ENCODE measurements around the gene TMEM52. TPM values are rescaled to one million over a fixed set of nuclear protein-coding genes. Genes with fewer than 3 reads are reported as not detected.

Gene TMEM52
- total and polyA plus RNA-seq, 7 experiments from 2014 or later = 0.45 to 1.1 TPM; not detected in 5

DNA sequence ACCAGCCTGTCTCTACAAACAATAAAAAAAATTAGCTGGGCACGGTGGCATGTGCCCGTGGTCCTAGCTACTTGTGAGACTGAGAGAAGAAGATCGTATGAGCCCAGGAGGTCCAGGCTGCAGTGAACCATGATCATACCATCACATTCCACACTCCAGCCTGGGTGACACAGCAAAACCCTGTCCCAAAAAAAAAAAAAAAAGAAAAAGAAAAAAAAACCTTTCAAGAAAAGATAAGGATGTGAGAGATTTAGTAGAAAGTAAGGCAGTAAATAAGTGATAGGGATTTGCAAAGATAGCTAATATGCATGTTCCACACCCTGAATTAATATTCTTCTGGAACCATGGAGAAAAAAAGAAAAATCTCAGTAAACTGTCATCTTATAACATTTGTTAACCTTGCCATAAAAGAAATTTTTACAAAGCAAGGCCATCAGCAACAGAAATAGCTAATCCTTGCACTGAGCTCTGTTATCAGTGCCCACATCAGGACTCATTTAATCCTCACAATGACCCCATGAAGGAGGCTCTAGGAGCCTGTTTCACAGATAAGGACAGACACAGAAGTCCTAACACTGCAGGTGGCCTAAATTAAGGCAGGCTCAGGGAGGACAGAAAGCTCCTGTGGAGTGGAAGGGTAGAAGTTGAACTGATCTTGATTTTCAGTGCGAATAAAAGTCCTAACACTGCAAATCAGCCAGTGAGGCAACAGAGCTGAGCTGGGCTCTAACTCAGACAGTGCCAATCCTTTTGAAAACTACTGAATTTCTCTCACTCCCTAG is 35.8 kb downstream of the TMEM52 start:
- Histone ChIP-seq H3K4me3 (ENCODE audit: low read length) (no peak overlapping the region), H3K27me3 (ENCODE audit: control insufficient read depth in 2 of 2, insufficient read depth in 2 of 2, low read length in 2 of 2) (no peaks in the 10 kb centered on the region), H3K27ac (ENCODE audit: low read depth, low read length) (no peak overlapping the region), H3K36me3 (ENCODE audit: control insufficient read depth in 2 of 3, insufficient read depth in 3 of 3, low read length in 3 of 3) (peaks cover 0 to 5% (median 0%) of the 10 kb centered on the region in 3 experiments), H3K9me3 (ENCODE audit: control insufficient read depth in 2 of 3, low read length in 3 of 3) (no peaks in the 10 kb centered on the region), H3K4me1 (ENCODE audit: control insufficient read depth in 2 of 2, insufficient read depth in 2 of 2, low read length in 2 of 2) (peaks cover 52 to 62% of the 10 kb centered on the region in 2 donors)
- CTCF ChIA-PET = no interaction called here
- peaks cover 58 to 88% (median 68%) of the 10 kb centered on the region in 7 donors for H3K4me1 Mint-ChIP-seq
- H3K27ac Mint-ChIP-seq = peak overlapping the region in 8 of 9 donors; percentile 19 to 72 (median 42)
- H3K27me3 Mint-ChIP-seq = no peaks in the 10 kb centered on the region
- H3K4me3 Mint-ChIP-seq = peak overlapping the region in 9 of 10 donors; percentile 10 to 69 (median 42)
- ATAC-seq (no peak), DNase-seq (no peak)
- intact Hi-C loops (cut with micrococcal nuclease) = no loop called here
- H3K36me3 Mint-ChIP-seq = peaks cover 4 to 19% (median 11%) of the 10 kb centered on the region in 5 donors
- no peaks in the 10 kb centered on the region for H3K9me3 Mint-ChIP-seq
- POLR2A ChIA-PET = no interaction called here

- Histone ChIP-seq H3K4me3 (ENCODE audit: low read length) (no peak overlapping the region), H3K36me3 (ENCODE audit: control insufficient read depth in 2 of 3, insufficient read depth in 3 of 3, low read length in 3 of 3) (peaks cover 0 to 9% (median 0%) of the 10 kb centered on the region in 3 experiments), H3K9me3 (ENCODE audit: control insufficient read depth in 2 of 3, low read length in 3 of 3) (no peaks in the 10 kb centered on the region), H3K27ac (ENCODE audit: low read depth, low read length) (no peak overlapping the region), H3K4me1 (ENCODE audit: control insufficient read depth in 2 of 2, insufficient read depth in 2 of 2, low read length in 2 of 2) (peaks cover 39 to 52% of the 10 kb centered on the region in 2 donors), H3K27me3 (ENCODE audit: control insufficient read depth in 2 of 2, insufficient read depth in 2 of 2, low read length in 2 of 2) (no peaks in the 10 kb centered on the region)
- peak overlapping the region in 7 of 9 donors; percentile 13 to 74 (median 39) for H3K27ac Mint-ChIP-seq
- POLR2A ChIA-PET = interaction anchor here (0.7 kb wide), 1 partner anchor 473 kb away, joined by 3 read pairs; no protein-coding TSS in a partner anchor
- H3K4me1 Mint-ChIP-seq = peaks cover 55 to 83% (median 64%) of the 10 kb centered on the region in 7 donors
- intact Hi-C loops (cut with micrococcal nuclease) = no loop called here
- CTCF ChIA-PET = no interaction called here
- H3K4me3 Mint-ChIP-seq = peak overlapping the region in 7 of 10 donors; percentile 19 to 73 (median 61)
- no peak for DNase-seq
- peaks cover 4 to 20% (median 10%) of the 10 kb centered on the region in 5 donors for H3K36me3 Mint-ChIP-seq
- H3K9me3 Mint-ChIP-seq = no peaks in the 10 kb centered on the region
- peak; percentile 22 for ATAC-seq
- H3K27me3 Mint-ChIP-seq = no peaks in the 10 kb centered on the region
Observed at GRCh38 chr1:1881727-1882126, 37.4 kb downstream of the TMEM52 start.

GRCh38 chr1:1880617-1881312 is 38.3 kb downstream of the TMEM52 start:
- CTCF ChIA-PET = no interaction called here

GRCh38 chr1:1879942-1880341 is 39.1 kb downstream of the TMEM52 start:
- Mint-ChIP-seq H3K4me3 (peak overlapping the region in 4 of 10 donors; percentile 17 to 39 (median 24)), H3K4me1 (peaks cover 61 to 92% (median 74%) of the 10 kb centered on the region in 7 donors), H3K36me3 (peaks cover 8 to 35% (median 13%) of the 10 kb centered on the region in 5 donors), H3K9me3 (no peaks in the 10 kb centered on the region), H3K27ac (peak overlapping the region in 2 of 9 donors; percentile 48 to 60), H3K27me3 (no peaks in the 10 kb centered on the region)
- POLR2A ChIA-PET = interaction anchor here (0.7 kb wide), 1 partner anchor 49 kb away, joined by 4 read pairs; no protein-coding TSS in a partner anchor
- H3K4me3 ChIP-seq (ENCODE audit: low read length) = no peak overlapping the region
- H3K4me1 ChIP-seq (ENCODE audit: control insufficient read depth in 2 of 2, insufficient read depth in 2 of 2, low read length in 2 of 2) = peaks cover 44 to 53% of the 10 kb centered on the region in 2 donors
- H3K27me3 ChIP-seq (ENCODE audit: control insufficient read depth in 2 of 2, insufficient read depth in 2 of 2, low read length in 2 of 2) = no peaks in the 10 kb centered on the region
- H3K36me3 ChIP-seq (ENCODE audit: control insufficient read depth in 2 of 3, insufficient read depth in 3 of 3, low read length in 3 of 3) = peaks cover 0 to 27% (median 0%) of the 10 kb centered on the region in 3 experiments
- CTCF ChIA-PET = interaction anchor here (0.9 kb wide), 1 partner anchor 113 kb away, joined by 3 read pairs; no protein-coding TSS in a partner anchor
- no peak for ATAC-seq
- H3K9me3 ChIP-seq (ENCODE audit: control insufficient read depth in 2 of 3, low read length in 3 of 3) = no peaks in the 10 kb centered on the region
- no peak for DNase-seq
- intact Hi-C loops (cut with micrococcal nuclease) = no loop called here
- H3K27ac ChIP-seq (ENCODE audit: low read depth, low read length) = no peak overlapping the region

More at GRCh38 chr1:1880617-1881312, 38.3 kb downstream of the TMEM52 start:
- Mint-ChIP-seq H3K9me3 (no peaks in the 10 kb centered on the region), H3K4me3 (peak overlapping the region in 9 of 10 donors; percentile 12 to 71 (median 61)), H3K4me1 (peaks cover 58 to 85% (median 65%) of the 10 kb centered on the region in 7 donors), H3K27ac (peak overlapping the region in 8 of 9 donors; percentile 13 to 74 (median 42)), H3K36me3 (peaks cover 8 to 28% (median 13%) of the 10 kb centered on the region in 5 donors), H3K27me3 (no peaks in the 10 kb centered on the region)
- H3K36me3 ChIP-seq (ENCODE audit: control insufficient read depth in 2 of 3, insufficient read depth in 3 of 3, low read length in 3 of 3) = peaks cover 0 to 19% (median 0%) of the 10 kb centered on the region in 3 experiments
- H3K27ac ChIP-seq (ENCODE audit: low read depth, low read length) = no peak overlapping the region
- no peaks in the 10 kb centered on the region for H3K27me3 ChIP-seq (ENCODE audit: control insufficient read depth in 2 of 2, insufficient read depth in 2 of 2, low read length in 2 of 2)
- ATAC-seq (no peak), DNase-seq (no peak)
- no peak overlapping the region for H3K4me3 ChIP-seq (ENCODE audit: low read length)
- POLR2A ChIA-PET = no interaction called here
- H3K9me3 ChIP-seq (ENCODE audit: control insufficient read depth in 2 of 3, low read length in 3 of 3) = no peaks in the 10 kb centered on the region
- intact Hi-C loops (cut with micrococcal nuclease) = no loop called here
- H3K4me1 ChIP-seq (ENCODE audit: control insufficient read depth in 2 of 2, insufficient read depth in 2 of 2, low read length in 2 of 2) = peaks cover 45% of the 10 kb centered on the region in 2 donors

DNA sequence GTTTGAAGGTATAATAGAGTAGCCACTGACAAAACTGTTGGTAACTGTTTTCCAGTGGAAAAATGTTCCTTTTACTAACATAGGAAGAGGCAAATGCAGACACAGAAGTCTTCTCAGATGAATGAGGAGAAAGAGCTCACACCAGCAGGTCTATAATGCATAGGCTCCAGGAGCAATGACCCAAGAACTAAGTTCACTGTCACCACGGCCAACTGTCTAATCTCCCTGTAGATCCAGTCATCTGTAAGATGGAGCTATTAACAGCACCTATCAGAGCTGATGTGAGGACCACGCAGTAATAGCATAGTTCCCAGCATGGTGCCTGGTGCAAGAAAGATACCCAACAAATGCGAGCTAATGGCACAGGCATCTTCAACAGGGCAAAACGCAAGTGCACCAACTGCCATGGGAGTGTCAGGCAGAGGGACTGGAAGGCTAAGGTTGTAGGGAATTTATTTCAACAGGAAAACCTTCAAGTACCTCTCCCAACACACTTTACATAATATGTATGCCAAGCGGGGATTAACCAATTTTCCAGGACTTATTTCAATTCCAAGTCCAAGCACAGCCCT is 41.1 kb downstream of the TMEM52 start:
- Histone ChIP-seq H3K9me3 (ENCODE audit: control insufficient read depth in 2 of 3, low read length in 3 of 3) (no peaks in the 10 kb centered on the region), H3K4me3 (ENCODE audit: low read length) (no peak overlapping the region), H3K36me3 (ENCODE audit: control insufficient read depth in 2 of 3, insufficient read depth in 3 of 3, low read length in 3 of 3) (peaks cover 0 to 27% (median 4%) of the 10 kb centered on the region in 3 experiments), H3K4me1 (ENCODE audit: control insufficient read depth in 2 of 2, insufficient read depth in 2 of 2, low read length in 2 of 2) (peaks cover 47 to 57% of the 10 kb centered on the region in 2 donors), H3K27me3 (ENCODE audit: control insufficient read depth in 2 of 2, insufficient read depth in 2 of 2, low read length in 2 of 2) (no peaks in the 10 kb centered on the region), H3K27ac (ENCODE audit: low read depth, low read length) (no peak overlapping the region)
- ChIA-PET POLR2A (interaction anchor here (0.6 kb wide), 1 partner anchor 12 kb away, joined by 3 read pairs; no protein-coding TSS in a partner anchor), CTCF (no interaction called here)
- no peak for DNase-seq
- Mint-ChIP-seq H3K9me3 (no peaks in the 10 kb centered on the region), H3K27me3 (no peaks in the 10 kb centered on the region), H3K27ac (peak overlapping the region in 5 of 9 donors; percentile 12 to 37 (median 29)), H3K36me3 (peaks cover 8 to 36% (median 15%) of the 10 kb centered on the region in 5 donors), H3K4me3 (peak overlapping the region in 5 of 10 donors; percentile 0 to 73 (median 18)), H3K4me1 (peaks cover 50 to 88% (median 79%) of the 10 kb centered on the region in 7 donors)
- ATAC-seq = no peak
- intact Hi-C loops (cut with micrococcal nuclease) = no loop called here

DNA sequence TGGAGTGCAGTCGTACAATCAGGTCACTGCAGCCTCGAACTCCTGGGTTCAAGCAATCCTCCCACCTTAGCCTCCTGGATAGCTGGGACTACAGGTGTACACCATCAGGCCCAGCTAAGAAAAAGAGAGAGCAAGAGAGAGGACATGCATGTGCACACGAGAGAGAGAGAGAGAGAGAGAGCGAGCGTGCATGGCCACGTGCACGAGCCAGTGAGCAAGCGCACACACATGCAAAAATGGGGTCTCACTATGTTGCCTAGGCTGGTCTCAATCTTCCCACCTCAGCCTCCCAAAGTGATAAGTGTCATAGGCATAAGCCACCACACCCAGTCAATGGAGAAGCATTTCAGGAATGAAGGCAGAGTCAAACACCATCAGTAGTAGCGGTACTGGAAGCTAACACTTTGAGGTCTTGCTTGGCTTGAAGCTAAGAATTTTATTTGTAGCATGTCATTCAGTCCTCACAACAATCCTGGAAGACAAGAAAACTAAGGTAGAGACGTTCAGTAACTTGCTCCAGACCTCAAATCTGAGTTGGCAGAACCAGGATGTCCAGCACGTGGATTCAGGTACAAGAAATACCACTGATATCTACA is 42.6 kb downstream of the TMEM52 start:
- Mint-ChIP-seq H3K27ac (peak overlapping the region; percentile 32 to 74 (median 48)), H3K4me1 (peaks cover 54 to 88% (median 80%) of the 10 kb centered on the region in 7 donors), H3K9me3 (peaks cover 0 to 3% (median 0%) of the 10 kb centered on the region in 11 donors), H3K4me3 (peak overlapping the region in 9 of 10 donors; percentile 5 to 78 (median 53)), H3K36me3 (peaks cover 8 to 40% (median 19%) of the 10 kb centered on the region in 5 donors), H3K27me3 (no peaks in the 10 kb centered on the region)
- H3K27me3 ChIP-seq (ENCODE audit: control insufficient read depth in 2 of 2, insufficient read depth in 2 of 2, low read length in 2 of 2) = no peaks in the 10 kb centered on the region
- DNase-seq = no peak
- no peak for ATAC-seq
- peak overlapping the region; percentile 10 for H3K27ac ChIP-seq (ENCODE audit: low read depth, low read length)
- CTCF ChIA-PET = interaction anchor here (0.7 kb wide), 1 partner anchor 33 kb away, joined by 4 read pairs; no protein-coding TSS in a partner anchor
- POLR2A ChIA-PET = no interaction called here
- H3K4me1 ChIP-seq (ENCODE audit: control insufficient read depth in 2 of 2, insufficient read depth in 2 of 2, low read length in 2 of 2) = peaks cover 39 to 61% of the 10 kb centered on the region in 2 donors
- H3K4me3 ChIP-seq (ENCODE audit: low read length) = no peak overlapping the region
- intact Hi-C loops (cut with micrococcal nuclease) = no loop called here
- no peaks in the 10 kb centered on the region for H3K9me3 ChIP-seq (ENCODE audit: control insufficient read depth in 2 of 3, low read length in 3 of 3)
- H3K36me3 ChIP-seq (ENCODE audit: control insufficient read depth in 2 of 3, insufficient read depth in 3 of 3, low read length in 3 of 3) = peaks cover 0 to 30% (median 4%) of the 10 kb centered on the region in 3 experiments

All from naive thymus-derived CD4-positive, alpha-beta T cell (primary cell).